Common myeloid progenitor, CD34-positive (primary cell): ENCODE measurements around the gene CD38.
"Not testable (repeated sequence)": the region's sequence is repeated elsewhere in the genome, so short reads cannot be mapped to it uniquely, and the experiment has no call there.

ENCODE experiments used
- CTCF ChIA-PET: fragments of 350-600 bp; sonication (Branson Sonifier 250); formaldehyde crosslinking; loops from one replicate; lab custom pipeline; 2021; ENCODE audit warnings: antibody characterized with exemption; lab: Charles Lee
- POLR2A ChIA-PET: fragments of 350-600 bp; sonication (Branson Sonifier 250); formaldehyde crosslinking; loops from one replicate; lab custom pipeline; 2021; ENCODE audit warnings: antibody characterized with exemption; lab: Charles Lee
- DNase-seq, 3 donors: peaks; one replicate each; pipeline versions ENCODE4 v3.0.0 to v3.0.0-alpha.2; 2013
- H3K27ac ChIP-seq, 2 experiments: 1 replicate in 1 of 2; 2 replicates in 1 of 2; pipeline ENCODE4 v1.7.0; 2013; ENCODE audit warnings: inconsistent platforms in 2 of 2, low read length in 2 of 2, mild to moderate bottlenecking in 2 of 2, low read depth in 1 of 2, moderate library complexity in 1 of 2; ENCODE audit not compliant: severe bottlenecking in 2 of 2, insufficient read depth in 1 of 2, poor library complexity in 1 of 2
- H3K27me3 ChIP-seq, 5 experiments: replicated peaks in 2 of 5; 1 replicate in 3 of 5; 2 replicates in 2 of 5; pipeline versions ENCODE4 v1.6.1 to v1.7.0; 2013; ENCODE audit warnings: low read length in 4 of 5, mild to moderate bottlenecking in 2 of 5, moderate library complexity in 2 of 5, inconsistent platforms in 1 of 5; ENCODE audit not compliant: insufficient read depth in 5 of 5, control insufficient read depth in 4 of 5
- H3K36me3 ChIP-seq, 4 experiments: 1 replicate in 2 of 4; 2 replicates in 2 of 4; pipeline versions ENCODE4 v1.6.1 to v1.7.0; 2013; ENCODE audit warnings: low read length in 3 of 4, control low read depth in 1 of 4, mild to moderate bottlenecking in 1 of 4; ENCODE audit not compliant: control insufficient read depth in 4 of 4, insufficient read depth in 4 of 4
- H3K4me1 ChIP-seq, 4 experiments: 1 replicate in 3 of 4; 2 replicates in 1 of 4; pipeline versions ENCODE4 v1.6.1 to v1.7.1; 2013; ENCODE audit warnings: low read length in 3 of 4, mild to moderate bottlenecking in 3 of 4, control low read depth in 1 of 4, inconsistent platforms in 1 of 4, moderate library complexity in 1 of 4; ENCODE audit not compliant: control insufficient read depth in 4 of 4, insufficient read depth in 4 of 4; ENCODE audit errors: control extremely low read depth in 1 of 4
- H3K4me3 ChIP-seq, 7 experiments: 1 replicate in 4 of 7; 2 replicates in 3 of 7; pipeline versions ENCODE4 v1.5.1 to v1.7.0; 2013; ENCODE audit warnings: mild to moderate bottlenecking in 7 of 7, low read length in 6 of 7, moderate library complexity in 6 of 7, inconsistent platforms in 2 of 7, low read depth in 2 of 7, control low read depth in 1 of 7; ENCODE audit not compliant: insufficient read depth in 4 of 7, control insufficient read depth in 1 of 7; ENCODE audit errors: extremely low read depth in 1 of 7
- H3K9me3 ChIP-seq, 5 experiments: 1 replicate in 4 of 5; 2 replicates in 1 of 5; pipeline versions ENCODE4 v1.6.1 to v1.7.1; 2013; ENCODE audit warnings: low read length in 4 of 5, mild to moderate bottlenecking in 2 of 5, inconsistent platforms in 1 of 5, low read depth in 1 of 5, moderate library complexity in 1 of 5; ENCODE audit not compliant: control insufficient read depth in 4 of 5, insufficient read depth in 2 of 5; ENCODE audit errors: control extremely low read depth in 1 of 5
- WGBS: methylation state at CpG from one replicate; pipeline ENCODE4 v1.1.5; 2013; ENCODE audit not compliant: insufficient coverage; 5-methylcytosine and 5-hydroxymethylcytosine counted together

Gene CD38

DNA sequence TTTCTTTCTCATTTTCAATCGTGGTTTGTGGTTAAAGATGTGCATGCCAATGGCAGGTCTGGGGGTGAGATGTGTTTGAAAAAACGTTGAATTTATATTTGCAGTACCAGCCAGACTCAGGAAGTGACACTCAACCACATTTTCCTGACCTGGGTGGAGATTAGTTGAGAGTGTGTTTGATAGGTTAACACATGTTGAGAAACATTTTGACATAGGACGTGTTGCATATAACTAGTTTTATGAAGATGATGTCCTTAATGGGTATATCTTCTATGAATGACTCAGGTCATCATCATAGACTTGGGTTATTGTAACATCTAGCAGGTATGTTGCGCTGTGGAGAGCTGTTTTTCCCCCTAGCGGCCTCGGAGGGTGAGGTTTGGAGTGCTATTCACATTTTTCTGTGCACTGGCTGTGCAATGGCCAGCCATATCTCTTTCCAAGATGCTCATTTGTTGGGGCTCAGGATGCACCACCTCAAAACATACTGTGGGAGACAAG lies 21.7 kb upstream of the CD38 start:
- Histone ChIP-seq H3K4me1 (peaks cover 20 to 50% (median 36%) of the 10 kb centered on the region in 4 experiments), H3K27me3 (no peaks in the 10 kb centered on the region), H3K27ac (peak overlapping the region; percentile 13 to 30), H3K4me3 (peak overlapping the region in 5 of 7 experiments; percentile 16 to 72 (median 43)), H3K9me3 (no peaks in the 10 kb centered on the region), H3K36me3 (no peaks in the 10 kb centered on the region)
- WGBS: 0% methylated on average over 4 of the region's 6 CpGs
- POLR2A ChIA-PET: interaction anchor here (0.6 to 2.3 kb wide), 6 partner anchors 10 to 266 kb away, joined by 3 to 10 read pairs (median 4); partner anchors contain the start of genes CD38 and FBXL5
- CTCF ChIA-PET: interaction anchor here (0.8 to 5.7 kb wide), 18 partner anchors 9 to 301 kb away, joined by 3 to 86 read pairs (median 5); partner anchors contain the start of gene CD38
- DNase-seq: peak; percentile 94 to 99 (median 98)

DNA sequence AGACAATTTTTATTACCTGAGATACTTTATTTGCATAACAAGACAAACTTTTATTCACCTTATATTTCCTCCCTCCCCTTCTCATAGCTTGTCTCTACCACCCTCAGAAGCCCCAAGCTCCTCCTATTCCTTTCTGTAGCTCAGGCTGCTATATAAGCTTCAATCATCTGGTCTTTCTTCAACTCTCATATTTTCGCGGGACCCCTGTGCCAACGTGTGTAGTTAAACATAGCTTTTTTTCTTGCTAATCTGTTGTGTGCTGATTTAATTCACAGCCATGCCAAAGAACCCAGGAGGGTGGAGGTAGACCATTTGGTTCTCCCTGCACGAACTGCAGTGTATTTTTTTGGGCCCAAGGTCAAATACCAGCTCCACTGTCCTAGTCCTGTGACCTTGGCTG lies 21.1 kb upstream of the CD38 start:
- Histone ChIP-seq H3K4me1 (peaks cover 20 to 53% (median 36%) of the 10 kb centered on the region in 4 experiments), H3K27ac (peak overlapping the region; percentile 13 to 30), H3K9me3 (no peaks in the 10 kb centered on the region), H3K27me3 (no peaks in the 10 kb centered on the region), H3K36me3 (no peaks in the 10 kb centered on the region), H3K4me3 (peak overlapping the region in 1 of 7 experiments; percentile 36)
- CTCF ChIA-PET: interaction anchor here (1.1 to 5.7 kb wide), 11 partner anchors 9 to 201 kb away, joined by 3 to 86 read pairs (median 7); partner anchors contain the start of gene CD38
- POLR2A ChIA-PET: interaction anchor here (0.8 to 2.3 kb wide), 3 partner anchors 9 to 22 kb away, joined by 5 to 10 read pairs (median 10); partner anchors contain the start of gene CD38
- 78% methylated on average over 1 of the region's 4 CpGs for WGBS
- peak in 2 of 3 donors; percentile 42 to 57 for DNase-seq

DNA sequence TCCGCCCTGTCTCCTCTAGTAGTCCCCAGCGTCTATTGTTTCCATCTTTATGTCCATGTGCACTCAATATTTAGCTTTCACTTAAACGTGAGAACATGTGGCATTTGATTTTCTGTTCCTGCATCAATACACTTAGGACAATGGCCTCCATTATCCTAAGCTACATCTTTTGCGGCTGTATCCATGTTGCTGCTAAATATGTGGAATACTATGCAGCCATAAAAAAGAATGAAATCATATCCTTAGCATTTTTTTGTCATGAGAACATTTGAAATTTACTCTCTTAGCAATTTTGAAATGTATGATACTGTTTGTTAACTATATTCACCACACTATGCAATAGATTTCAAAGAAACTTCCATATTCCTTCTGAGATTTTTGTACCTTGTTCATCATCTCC lies 19.8 kb upstream of the CD38 start:
- Histone ChIP-seq H3K27me3 (no peaks in the 10 kb centered on the region), H3K27ac (no peak overlapping the region), H3K36me3 (no peaks in the 10 kb centered on the region), H3K9me3 (peaks cover 0 to 1% (median 0%) of the 10 kb centered on the region in 5 experiments), H3K4me1 (peaks cover 20 to 54% (median 38%) of the 10 kb centered on the region in 4 experiments), H3K4me3 (no peak overlapping the region)
- ChIA-PET CTCF (interaction anchor here (1.2 to 5.7 kb wide), 7 partner anchors 8 to 48 kb away, joined by 5 to 86 read pairs (median 7); partner anchors contain the start of gene CD38), POLR2A (interaction anchor here (1.0 kb wide), 1 partner anchor 41 kb away, joined by 3 read pairs; no protein-coding TSS in a partner anchor)
- WGBS: 100% methylated on average over 2 of the region's 4 CpGs
- no peak for DNase-seq

DNA sequence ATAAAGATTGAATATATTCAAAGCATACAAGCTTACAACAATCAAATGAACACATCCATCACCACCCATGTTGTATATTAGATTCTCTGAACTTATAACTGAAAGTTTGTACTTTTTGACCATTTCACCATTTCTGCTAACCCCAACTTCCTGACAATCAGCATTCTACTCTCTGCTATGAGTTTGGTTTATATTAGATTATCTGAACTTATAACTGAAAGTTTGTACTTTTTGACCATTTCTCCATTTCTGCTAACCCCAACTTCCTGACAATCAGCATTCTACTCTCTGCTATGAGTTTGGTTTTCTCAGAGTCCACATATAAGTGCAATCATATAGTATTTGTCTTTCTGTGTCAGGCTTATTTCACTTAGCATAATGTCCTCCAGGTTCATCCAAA lies 15.7 kb upstream of the CD38 start:
- peak in 1 of 3 donors; percentile 13 for DNase-seq
- H3K27ac ChIP-seq, POLR2A ChIA-PET, H3K36me3 ChIP-seq, H3K9me3 ChIP-seq, H3K4me3 ChIP-seq, H3K27me3 ChIP-seq: not testable (repeated sequence)
- H3K4me1 ChIP-seq: peaks cover 15 to 46% (median 27%) of the 10 kb centered on the region in 4 experiments
- CTCF ChIA-PET: interaction anchor here (0.9 to 2.1 kb wide), 7 partner anchors 8 to 45 kb away, joined by 3 to 11 read pairs (median 4); no protein-coding TSS in a partner anchor

DNA sequence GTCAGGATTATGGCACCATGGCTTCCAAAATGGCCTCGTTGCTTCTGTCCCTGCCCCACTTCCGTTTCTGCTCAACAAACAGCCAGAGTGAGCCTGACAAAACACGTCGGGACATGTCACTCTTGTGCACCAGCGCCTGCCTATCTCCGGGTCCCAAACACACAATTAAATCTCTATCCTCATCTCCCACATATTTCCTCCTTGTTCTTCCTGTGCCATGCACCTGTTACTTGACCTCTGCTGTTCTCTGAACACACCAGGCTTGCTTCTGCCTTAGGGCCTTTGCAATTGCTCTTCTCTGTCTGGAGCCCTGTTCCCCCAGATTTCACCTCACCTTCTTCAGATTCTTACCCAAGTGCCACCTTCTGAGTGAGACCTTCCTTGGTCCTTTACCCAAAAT lies 12.7 kb upstream of the CD38 start:
- Histone ChIP-seq H3K9me3 (peaks cover 0 to 1% (median 0%) of the 10 kb centered on the region in 5 experiments), H3K4me1 (peaks cover 15 to 44% (median 28%) of the 10 kb centered on the region in 4 experiments)
- 0% methylated on average over 4 of the region's 6 CpGs for WGBS

GRCh38 chr4:15765910-15766697 lies 12.0 kb upstream of the CD38 start:
- H3K4me3 ChIP-seq: peak overlapping the region in 2 of 7 experiments; percentile 2 to 50
- ChIA-PET CTCF (interaction anchor here (1.1 to 2.2 kb wide), 8 partner anchors 9 to 41 kb away, joined by 3 to 8 read pairs (median 6); no protein-coding TSS in a partner anchor), POLR2A (interaction anchor here (1.7 kb wide), 1 partner anchor 9 kb away, joined by 10 read pairs; no protein-coding TSS in a partner anchor)
- H3K27ac ChIP-seq: peak overlapping the region in 1 of 2 experiments; percentile 26
- H3K9me3 ChIP-seq: peaks cover 0 to 1% (median 0%) of the 10 kb centered on the region in 5 experiments
- WGBS: 6% methylated on average over 4 of the region's 6 CpGs
- no peaks in the 10 kb centered on the region for H3K36me3 ChIP-seq
- peak in 2 of 3 donors; percentile 83 to 91 for DNase-seq
- H3K4me1 ChIP-seq: peaks cover 15 to 46% (median 29%) of the 10 kb centered on the region in 4 experiments
- H3K27me3 ChIP-seq: peaks cover 0 to 5% (median 0%) of the 10 kb centered on the region in 5 experiments

More for the DNA sequence above, 12.7 kb upstream of the CD38 start:
- Histone ChIP-seq H3K36me3 (no peaks in the 10 kb centered on the region), H3K27ac (no peak overlapping the region), H3K4me3 (no peak overlapping the region), H3K27me3 (peaks cover 0 to 2% (median 0%) of the 10 kb centered on the region in 5 experiments)
- ChIA-PET CTCF (interaction anchor here (1.1 to 2.2 kb wide), 6 partner anchors 8 to 40 kb away, joined by 3 to 8 read pairs (median 6); no protein-coding TSS in a partner anchor), POLR2A (interaction anchor here (1.7 kb wide), 1 partner anchor 8 kb away, joined by 10 read pairs; no protein-coding TSS in a partner anchor)
- DNase-seq: peak in 2 of 3 donors; percentile 48 to 61
